HPDE6-E6E7 (cell line): ENCODE data around the gene FKBP5.
"Not testable (repeated sequence)": the region's sequence is repeated elsewhere in the genome, so short reads cannot be mapped to it uniquely, and the experiment has no call there.

ENCODE experiments used
- DNase-seq: peaks from one replicate; pipeline ENCODE4 v3.0.0; 2011; ENCODE audit warnings: missing footprints; ENCODE audit errors: extremely low spot score

FKBP5 gene

DNA sequence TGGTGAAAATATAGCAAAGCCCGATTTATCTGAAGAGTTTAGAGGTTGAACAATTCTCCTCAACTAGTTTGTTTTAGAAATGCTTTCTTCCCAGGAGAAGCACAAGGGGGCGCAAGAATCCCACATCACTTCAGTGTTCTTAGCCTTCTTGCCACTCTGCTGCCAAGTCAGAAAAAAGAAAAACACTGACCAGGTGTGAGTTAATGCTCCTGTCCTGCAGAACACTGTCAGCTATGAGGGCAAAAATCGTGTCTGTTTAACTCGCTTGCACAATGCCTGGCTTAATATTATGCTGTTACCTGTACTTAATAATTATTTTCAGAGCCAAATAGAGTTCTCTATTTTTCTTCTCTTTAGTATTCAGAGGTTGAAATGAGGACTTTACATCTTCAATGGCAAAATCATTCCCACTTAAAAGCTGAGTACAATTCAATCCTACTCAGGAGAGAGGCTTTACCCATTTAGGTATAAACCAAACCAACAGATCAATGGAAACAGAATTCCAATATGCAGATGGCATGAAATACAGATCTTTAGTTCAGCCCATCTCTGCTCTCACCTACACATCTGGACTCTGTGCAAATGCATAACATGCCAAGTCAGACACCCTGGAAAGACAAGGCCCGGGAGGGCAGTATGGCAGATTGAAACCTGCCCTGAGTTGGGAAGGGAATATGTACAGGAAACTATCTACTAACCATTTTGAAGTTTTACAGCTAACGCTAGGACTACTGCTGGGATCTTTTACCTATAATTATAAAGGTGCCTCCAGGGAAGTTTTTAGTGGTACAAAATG, 104.6 kb downstream of the FKBP5 start:
- DNase-seq, result no peak

DNA sequence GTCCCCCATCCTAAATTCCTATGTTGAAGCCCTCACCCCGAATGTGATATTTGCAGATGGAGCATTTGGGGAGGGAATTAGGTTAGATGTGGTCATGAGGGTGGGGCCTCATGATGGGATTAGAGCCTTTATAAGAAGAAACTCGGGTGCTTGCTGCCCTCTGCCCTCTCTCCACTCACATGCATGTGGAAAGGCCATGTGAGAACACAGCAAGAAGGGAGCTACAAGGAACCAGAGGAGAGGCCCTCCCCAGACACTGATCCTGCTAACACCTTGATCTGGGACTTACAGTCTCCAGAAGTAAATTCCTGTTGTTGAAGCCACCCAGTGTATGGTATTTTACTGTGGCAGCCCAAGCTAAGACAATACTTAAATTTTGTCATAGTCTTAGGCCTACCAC, 106.4 kb downstream of the FKBP5 start:
- no peak for DNase-seq

DNA sequence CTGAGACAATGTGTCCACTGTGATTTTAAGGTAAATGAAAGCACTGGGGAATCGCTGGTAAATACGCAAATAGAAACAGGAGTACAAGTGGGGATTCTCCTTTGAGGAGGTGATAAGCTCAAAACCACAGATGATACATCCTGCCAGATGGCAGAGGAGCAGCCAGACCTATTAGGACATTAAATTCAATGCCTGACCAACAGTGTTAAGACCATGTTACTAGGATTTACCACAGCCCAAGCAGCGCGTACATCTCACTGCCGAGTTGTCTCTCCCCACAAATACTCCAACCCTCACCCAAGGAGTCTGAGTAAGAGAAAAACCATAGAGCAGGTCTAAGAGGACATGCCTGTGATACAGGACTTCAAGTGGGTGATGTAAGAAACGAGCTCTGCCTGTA, 107.1 kb downstream of the FKBP5 start:
- no peak for DNase-seq

DNA sequence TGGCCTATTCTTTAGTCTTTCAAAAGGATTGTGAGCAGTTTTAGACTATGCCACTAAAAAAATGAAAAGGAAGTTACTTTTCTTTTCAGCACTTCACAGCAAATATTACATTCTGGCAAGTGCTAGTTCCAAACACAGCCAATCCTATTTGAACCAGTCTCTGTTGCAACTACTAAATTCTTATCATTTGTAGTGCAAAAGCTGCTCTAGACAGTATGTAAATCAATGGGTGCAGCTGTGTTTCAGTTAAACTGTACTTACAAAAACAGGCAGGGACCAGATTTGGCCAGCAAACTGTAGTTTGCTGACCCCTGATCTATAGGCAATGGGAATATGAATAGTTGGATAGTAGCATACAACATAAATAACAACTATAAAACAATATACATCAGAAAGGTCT, 107.9 kb downstream of the FKBP5 start:
- no peak for DNase-seq

DNA sequence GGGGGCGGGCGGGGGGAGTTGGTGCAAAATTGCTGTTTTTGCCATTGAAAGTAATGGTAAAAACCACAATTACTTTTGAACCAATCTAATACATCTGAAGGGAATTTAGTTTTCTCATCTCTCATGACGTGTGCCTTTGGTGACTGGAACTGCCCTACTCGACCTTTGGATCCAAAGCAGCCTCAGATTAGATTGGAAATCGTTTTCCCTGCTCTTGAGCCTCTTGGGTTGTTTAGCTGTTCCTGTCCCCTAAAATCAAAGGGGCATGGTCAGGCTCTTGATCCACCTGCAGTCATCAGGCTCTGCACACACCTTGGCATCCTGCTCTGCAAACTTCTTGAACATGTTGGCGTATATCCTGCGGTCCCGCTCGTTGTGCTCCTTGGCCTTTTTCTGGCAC, 112.0 kb downstream of the FKBP5 start:
- no peak for DNase-seq

DNA sequence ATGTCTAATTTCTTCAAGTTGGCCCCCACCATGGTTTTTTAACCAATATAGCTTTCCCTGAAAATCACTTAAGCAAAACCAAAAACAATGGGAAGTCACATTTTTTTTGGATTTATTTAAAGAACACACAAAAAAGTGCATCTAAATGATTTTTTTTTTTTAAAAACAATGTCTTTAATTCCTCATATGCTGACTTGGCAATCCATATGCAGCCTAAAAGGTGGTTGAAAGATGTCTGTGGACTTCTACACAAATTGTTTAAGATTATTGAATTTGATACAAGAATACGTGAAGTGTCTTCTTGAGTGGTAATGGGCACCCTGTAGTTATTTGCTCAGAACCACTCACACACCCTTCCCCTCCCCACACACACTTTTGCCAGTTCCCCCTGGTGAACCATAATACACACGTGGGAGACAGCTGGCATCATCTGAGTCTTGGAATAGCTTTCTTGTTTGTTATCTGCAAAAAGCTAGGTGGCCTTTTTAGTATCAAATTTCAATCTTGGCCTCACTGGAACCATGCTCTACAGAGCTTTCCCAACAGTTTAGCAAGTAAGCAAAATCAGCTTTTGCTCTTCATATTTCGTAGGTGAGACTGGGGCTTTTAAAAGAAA, 115.1 kb downstream of the FKBP5 start:
- no peak for DNase-seq

DNA sequence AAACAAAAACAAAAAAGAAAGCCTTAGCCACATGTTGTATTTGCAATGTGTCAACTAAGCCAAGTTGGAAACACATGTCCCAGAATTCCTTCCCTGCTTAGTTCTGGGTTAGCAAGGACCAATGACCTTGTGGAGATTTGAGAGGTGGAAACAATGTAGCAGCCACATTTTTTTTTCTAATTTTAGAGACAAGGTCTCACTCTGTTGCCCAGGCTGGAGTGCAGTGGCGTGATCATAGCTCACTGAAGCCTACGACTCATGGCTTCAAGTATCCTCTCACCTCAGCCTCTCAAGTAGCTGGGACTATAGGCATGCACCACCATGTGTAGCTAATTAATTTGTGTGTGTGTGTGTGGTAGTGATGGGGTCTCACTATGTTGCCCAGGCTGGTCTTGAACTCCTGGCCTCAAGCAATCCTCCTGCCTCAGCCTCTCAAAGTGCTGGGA, 117.8 kb downstream of the FKBP5 start:
- DNase-seq, result not testable (repeated sequence)

DNA sequence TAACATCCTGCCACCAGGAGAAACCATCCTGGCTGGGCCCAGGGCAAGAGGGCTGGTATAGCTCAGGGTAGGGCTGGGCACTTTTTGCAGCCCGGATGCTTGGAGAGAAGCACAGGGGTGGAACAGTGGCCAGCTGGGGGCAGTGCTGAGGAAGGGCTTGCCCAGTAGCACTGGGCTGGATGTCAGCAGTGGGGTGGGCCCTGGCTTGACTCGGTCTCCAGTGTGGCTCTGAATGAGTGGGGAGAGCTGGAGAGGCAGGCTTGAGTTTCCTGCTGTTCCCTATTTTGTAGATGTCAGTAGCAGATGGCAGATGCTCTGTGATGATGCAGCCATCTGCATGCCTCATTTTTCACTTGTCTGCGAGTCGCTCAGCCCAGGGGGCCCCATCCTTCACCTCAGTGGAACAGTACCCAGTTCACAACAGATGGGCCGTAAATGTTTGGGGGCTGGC, 119.7 kb downstream of the FKBP5 start:
- no peak for DNase-seq

DNA sequence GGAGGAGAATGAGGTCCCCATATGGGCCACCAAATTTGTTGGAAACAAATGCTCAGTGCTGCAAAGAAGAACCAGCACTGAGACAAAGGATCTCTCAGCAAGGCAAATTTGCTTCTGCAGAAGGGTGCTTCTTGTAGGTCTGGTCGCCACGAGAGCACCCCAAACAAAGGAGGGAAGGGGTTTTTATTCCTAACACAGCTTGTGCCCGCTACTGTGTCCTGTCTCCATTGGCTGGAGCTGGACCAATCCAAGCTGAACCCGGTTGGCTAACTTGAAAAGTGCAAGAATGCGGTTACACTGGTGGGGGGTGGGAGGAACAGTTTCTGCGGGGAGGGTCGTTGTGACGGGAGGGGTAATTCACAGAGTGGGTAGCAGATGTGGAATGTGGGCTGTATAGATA, 121.9 kb downstream of the FKBP5 start:
- no peak for DNase-seq

DNA sequence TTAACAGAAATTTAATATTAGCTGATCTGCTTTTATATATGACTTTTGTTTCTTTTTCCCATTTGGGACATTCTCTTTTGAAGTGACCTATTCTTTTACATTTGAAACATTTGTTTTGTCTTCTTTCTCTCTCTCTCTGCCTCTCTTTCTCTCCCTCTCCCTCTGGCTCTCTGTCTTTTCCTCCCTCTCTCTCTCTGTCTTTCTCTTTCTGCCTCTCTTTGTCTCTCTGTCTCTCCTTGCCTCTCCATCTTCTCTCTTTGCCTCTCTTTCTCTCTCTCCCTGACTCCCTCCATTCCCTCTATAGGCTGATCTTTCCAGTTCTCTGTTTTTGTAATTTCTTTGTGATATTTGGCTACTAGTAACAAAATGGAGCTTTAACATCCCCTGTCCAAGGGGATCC, 124.0 kb downstream of the FKBP5 start:
- no peak for DNase-seq

DNA sequence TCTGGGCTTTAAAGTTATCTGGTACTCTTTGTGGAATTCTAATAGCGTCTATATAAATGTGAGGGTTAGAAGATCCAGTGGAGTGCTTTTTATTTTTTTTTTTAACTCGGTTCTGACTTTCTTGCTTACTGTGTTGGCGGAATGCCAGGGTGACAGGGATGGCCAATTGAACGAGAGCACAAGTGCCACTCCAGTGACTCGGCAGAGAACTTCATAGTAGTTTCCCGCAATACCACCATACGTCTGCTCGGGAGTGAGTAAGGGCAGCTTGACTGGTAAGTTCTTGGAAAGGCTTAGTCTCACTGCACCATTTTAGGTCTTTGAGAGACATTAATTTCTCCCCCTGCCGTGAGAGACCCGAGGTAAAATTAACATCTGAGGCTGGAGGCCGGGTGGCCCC, 126.7 kb downstream of the FKBP5 start:
- DNase-seq, result no peak

DNA sequence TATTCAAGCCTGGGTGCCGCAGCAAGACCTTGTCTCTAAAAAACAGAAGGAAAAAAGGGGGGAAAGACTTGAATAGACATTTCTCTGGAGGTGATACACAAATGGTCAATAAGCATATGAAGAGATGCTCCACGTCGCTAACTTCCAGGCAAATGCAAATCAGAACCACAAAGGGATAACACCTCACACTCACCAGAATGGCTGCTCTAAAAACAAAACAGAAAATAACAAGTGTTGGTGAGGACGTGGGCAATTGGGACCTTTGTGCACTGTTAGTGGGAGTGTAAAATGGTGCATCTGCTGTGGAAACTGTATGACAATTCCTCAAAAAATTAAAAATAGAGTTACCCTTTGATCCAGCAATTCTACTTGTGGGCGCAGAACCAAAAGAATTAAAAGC, 127.6 kb downstream of the FKBP5 start:
- DNase-seq, result no peak

DNA sequence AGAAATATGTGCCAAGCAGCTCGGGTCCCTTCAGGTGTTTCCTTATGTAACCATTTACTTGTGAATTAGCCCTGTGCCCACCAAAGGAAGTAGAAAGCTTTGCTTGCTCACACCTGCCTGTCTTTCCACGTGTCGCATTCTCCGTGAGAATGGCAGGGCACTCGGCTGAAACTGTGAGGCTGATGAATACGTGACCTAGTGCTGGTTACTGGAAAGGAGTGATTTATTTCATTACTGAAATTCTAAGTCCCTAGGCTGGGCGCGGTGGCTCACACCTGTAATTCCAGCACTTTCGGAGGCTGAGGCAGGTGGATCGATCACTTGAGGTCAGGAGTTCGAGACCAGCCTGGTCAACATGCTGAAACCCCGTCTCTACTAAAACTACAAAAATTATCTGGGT, 130.1 kb downstream of the FKBP5 start:
- no peak for DNase-seq

DNA sequence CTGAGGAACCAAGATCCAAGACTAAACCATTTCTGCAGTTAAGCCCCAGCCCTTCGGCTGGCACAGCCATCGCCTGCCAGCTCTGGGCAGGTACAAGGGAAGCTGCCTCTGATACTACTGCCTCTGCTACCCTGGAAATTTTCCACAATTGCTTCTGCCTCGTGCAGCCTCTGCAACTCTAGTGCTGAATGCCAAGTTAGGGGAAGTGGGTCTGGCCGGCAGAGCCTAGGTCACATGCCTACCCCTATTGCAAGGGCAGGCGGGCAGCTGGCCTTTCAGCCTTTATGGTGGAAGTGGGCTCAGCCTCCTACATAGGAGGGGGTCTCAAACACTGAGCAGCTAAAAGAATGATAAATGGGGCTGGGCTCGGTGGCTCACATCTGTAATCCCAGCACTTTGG, 131.5 kb downstream of the FKBP5 start:
- no peak for DNase-seq

DNA sequence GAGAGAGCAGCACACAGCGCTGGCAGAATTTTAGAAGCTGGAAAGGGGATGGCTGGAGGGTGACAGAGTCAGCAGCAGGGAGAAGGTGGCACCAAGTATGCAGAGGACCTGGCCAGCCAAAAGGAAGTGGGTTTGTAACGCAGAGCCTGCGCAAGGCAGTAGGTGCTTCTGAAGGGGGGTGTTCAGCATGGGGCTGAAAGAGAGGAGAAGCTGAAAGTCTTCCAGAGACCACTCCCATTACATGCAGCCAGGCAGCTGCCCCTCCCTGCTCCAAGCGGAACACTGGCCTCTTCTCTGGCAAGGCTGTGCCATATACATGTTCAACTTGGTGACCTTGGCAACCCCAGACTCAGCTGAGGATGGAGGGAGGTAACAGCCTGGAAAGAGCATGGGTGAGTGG, 133.9 kb downstream of the FKBP5 start:
- DNase-seq, result no peak

DNA sequence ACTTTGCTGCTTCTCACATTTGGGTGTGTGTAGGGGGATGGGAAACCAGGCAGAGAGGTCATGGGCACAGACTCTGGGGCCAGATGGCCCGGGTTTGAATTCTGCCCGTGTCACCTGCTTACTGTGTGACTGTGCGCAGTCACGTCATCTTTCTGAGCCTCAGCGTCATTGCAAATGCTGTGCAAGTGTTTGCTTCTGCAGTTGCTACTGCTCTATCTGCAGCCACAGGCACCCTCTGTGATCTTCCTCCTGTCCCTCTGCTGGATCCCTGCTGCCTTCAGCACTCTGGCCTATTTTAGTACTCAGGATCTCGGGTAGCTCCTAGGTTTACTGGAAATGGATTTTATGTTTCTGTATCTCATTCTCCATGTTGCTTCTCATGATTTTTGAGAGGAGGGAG, 135.4 kb downstream of the FKBP5 start:
- DNase-seq, result no peak

DNA sequence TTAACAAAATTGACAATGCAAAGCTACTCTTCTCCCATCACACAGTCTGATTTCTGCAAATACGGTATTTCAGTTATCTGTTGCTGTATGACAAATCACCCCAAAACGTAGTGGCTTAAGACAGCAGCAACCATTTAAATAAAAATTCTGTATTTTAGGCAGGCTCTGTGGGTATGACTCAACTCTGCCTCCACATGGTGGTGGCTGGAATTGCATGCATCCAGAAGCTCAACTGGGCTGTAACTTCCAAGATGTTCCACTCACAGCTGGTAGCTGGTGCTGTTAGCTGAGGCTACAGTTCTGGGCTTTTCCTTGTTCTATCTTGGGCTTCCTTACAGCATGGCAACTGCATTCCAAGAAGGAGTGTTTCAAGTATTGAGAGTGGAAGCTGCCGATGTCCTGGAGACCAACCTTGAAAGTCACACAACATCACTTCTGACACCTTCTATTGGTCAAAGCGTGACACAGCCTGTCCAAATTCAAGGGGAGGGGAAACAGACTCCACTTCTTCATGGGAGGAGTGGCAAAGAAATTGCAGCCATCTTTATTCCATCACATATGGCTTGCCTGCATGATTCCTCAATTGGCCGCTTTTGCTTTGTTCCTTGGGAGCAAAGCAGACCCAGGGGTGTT, 136.3 kb downstream of the FKBP5 start:
- DNase-seq, result no peak

DNA sequence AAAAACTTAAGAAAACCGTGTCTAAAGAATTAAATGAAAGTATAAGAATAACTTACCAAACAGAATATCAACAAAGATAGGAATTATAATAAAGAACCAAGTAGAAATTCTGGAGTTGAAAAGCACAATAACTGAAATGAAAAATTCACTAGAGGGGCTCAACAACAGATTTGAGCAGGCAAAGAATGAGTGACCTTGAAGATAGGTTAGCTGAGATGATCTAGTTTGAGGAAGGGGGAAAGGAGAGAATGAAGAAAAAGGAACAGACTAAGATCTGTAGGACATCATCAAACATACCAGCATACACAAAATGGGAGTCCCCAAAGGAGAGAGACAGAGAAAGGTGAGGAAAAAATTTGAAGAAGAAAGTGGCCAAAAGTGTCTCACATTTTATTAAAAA, 138.3 kb downstream of the FKBP5 start:
- no peak for DNase-seq

DNA sequence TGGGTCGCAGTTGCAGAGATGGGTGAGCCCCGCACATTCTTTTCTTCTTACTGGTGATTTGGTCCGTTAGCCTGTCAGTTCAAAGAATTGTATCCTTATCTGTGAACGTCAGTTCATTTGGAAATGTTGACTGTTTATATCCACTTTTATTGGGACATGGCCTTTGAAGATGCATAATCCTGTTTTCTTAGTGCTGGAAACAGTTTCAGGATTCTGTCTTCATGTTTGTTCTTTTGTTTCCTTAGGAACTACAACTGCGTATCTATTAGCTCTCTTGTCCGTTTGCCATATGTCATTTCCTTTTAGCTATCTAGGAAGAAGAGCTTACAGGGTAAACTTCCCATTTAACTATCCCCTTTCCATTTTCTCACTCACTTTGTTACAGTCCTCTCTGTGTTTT, 141.0 kb downstream of the FKBP5 start:
- no peak for DNase-seq

DNA sequence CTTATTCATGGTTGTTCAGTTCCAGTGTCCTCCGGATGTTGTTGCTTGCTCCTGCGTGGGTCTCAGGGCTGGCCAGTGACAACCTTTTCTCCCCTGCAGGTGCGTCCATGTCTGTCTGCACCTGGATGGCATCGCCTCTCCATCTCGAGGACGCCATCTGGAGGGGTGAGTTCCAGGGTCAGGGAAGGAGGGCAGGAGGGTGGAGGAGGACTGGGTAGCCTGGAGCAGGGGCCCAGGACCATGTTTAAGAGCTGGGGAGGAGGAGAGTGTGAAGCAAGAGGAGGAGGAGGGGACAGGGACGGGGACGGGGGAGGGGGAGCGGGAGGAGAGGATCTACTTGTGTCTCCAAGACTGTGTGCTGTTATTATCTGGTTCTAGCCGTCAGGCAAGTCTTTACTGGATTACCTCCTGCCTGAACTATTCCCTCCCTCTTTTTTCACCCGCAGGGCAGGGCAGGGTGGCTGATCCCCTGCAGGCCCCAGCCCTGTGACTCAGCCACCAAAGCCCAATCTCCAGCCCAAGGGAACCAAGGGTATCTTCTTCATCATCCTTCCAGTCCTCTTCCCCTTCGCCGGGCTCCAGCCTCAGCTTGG, 143.8 kb downstream of the FKBP5 start:
- DNase-seq, result peak; percentile 40

DNA sequence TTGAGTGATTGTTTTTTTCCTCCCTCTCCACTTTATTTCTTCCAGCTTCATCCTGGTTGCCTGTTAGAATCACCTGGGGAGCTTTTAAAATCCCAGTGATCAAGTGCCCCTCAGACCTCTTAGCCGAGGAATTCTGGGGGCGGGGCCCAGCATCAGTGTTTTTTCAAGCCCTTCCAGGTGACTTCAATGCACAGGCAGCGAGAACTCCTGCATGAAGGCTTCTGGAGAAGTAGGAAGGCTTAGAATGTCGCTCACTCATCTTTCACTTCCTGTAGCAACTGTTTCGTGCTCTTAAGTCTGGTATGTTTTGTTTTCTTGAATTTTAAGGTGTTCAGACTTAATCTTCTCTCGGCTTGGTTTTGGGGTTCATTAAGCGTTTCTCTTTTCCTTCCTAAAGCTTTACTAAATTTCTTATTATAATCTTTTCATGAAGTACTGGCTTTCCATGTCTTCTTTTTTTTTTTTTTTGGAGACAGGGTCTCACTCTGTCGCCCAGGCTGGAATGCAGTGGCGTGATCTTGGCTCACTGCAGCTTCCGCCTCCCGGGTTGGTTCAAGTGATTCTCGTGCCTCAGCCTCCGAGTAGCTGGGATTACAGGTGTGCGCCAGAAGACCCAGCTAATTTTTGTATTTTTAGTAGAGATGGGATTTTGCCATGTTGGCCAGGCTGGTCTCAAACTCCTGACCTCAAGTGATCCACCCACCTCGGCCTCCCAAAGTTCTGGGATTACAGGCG, 145.1 kb downstream of the FKBP5 start:
- DNase-seq, result no peak

DNA sequence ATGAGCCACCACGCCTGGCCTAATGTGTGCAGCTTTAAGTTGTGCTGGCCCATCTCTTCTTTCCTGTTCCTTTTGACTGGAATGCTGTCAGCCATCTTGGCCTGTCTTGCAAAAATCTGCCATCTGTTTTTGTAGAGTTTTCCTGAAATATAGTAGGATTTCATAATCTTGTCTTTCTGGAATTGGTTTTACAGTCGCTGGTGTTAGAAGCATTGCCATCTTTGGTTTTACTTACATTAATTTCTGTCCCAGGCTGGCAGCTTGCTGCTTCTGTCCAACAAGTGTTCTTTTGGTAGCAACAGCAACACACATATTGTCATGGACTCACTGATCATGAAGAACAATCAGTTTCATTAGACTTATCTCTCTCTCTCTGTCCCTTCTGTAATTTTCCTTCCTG, 146.9 kb downstream of the FKBP5 start:
- DNase-seq, result no peak
